ENCODE measurements around the gene SMIM34.
"Not testable (repeated sequence)": the region's sequence is repeated elsewhere in the genome, so short reads cannot be mapped to it uniquely, and the experiment has no call there.

Gene SMIM34

GRCh38 chr21:34423805-34424204, at the start of gene SMIM34:
Gene SMIM34 (minus strand): TSS chr21:34423951. CDS start chr21:34423839, 112 bp downstream.
- DNase-seq, result not testable (repeated sequence)

GRCh38 chr21:34467333-34467732, 43.6 kb upstream of the SMIM34 start:
- not testable (repeated sequence) for DNase-seq

- not testable (repeated sequence) for DNase-seq
Observed at GRCh38 chr21:34459426-34459825, 35.7 kb upstream of the SMIM34 start.

- DNase-seq, result not testable (repeated sequence)
Observed at GRCh38 chr21:34458266-34458665, 34.5 kb upstream of the SMIM34 start.

GRCh38 chr21:34456180-34456579, 32.4 kb upstream of the SMIM34 start:
- DNase-seq, result not testable (repeated sequence)

- DNase-seq, result not testable (repeated sequence)
Observed at GRCh38 chr21:34455628-34456027, 31.9 kb upstream of the SMIM34 start.

- not testable (repeated sequence) for DNase-seq
Observed at GRCh38 chr21:34447018-34447417, 23.3 kb upstream of the SMIM34 start.

- DNase-seq, result not testable (repeated sequence)
Observed at GRCh38 chr21:34443486-34443885, 19.7 kb upstream of the SMIM34 start.

- not testable (repeated sequence) for DNase-seq
Observed at GRCh38 chr21:34429710-34430109, 6.0 kb upstream of the SMIM34 start.

- DNase-seq, result not testable (repeated sequence)
Observed at GRCh38 chr21:34428441-34428840, 4.7 kb upstream of the SMIM34 start.

- DNase-seq, result not testable (repeated sequence)
Observed at GRCh38 chr21:34427339-34427738, 3.6 kb upstream of the SMIM34 start.

- not testable (repeated sequence) for DNase-seq
Observed at GRCh38 chr21:34417448-34418077, 6.2 kb downstream of the SMIM34 start.

GRCh38 chr21:34407294-34407693, 16.5 kb downstream of the SMIM34 start:
- not testable (repeated sequence) for DNase-seq

- DNase-seq, result not testable (repeated sequence)
Observed at GRCh38 chr21:34406676-34407075, 17.1 kb downstream of the SMIM34 start.

- not testable (repeated sequence) for DNase-seq
Observed at GRCh38 chr21:34406102-34406501, 17.6 kb downstream of the SMIM34 start.

GRCh38 chr21:34405686-34406085, 18.1 kb downstream of the SMIM34 start:
- DNase-seq, result not testable (repeated sequence)

GRCh38 chr21:34404742-34405141, 19.0 kb downstream of the SMIM34 start:
- DNase-seq, result not testable (repeated sequence)

GRCh38 chr21:34400522-34400921, 23.2 kb downstream of the SMIM34 start:
- DNase-seq, result not testable (repeated sequence)

- DNase-seq, result not testable (repeated sequence)
Observed at GRCh38 chr21:34383724-34384415, 39.9 kb downstream of the SMIM34 start.

GRCh38 chr21:34383138-34383537, 40.6 kb downstream of the SMIM34 start:
- not testable (repeated sequence) for DNase-seq

GRCh38 chr21:34375619-34375972, 48.2 kb downstream of the SMIM34 start:
- not testable (repeated sequence) for DNase-seq

GRCh38 chr21:34374940-34375618, 48.7 kb downstream of the SMIM34 start, which contains the start of gene SMIM11:
Gene SMIM11 (plus strand): TSS chr21:34375507. CDS start chr21:34379505, 3,998 bp downstream.
- not testable (repeated sequence) for DNase-seq

- DNase-seq, result not testable (repeated sequence)
Observed at GRCh38 chr21:34374462-34374861, 49.3 kb downstream of the SMIM34 start.
